IMR-90 (cell line): ENCODE results near the gene KRT33A.
"Not testable (repeated sequence)": the region's sequence is repeated elsewhere in the genome, so short reads cannot be mapped to it uniquely, and the experiment has no call there.

ENCODE experiments used
- CTCF ChIP-seq: conservative IDR thresholded peaks from 2 replicates; pipeline ENCODE4 v1.5.1; 2012; ENCODE audit warnings: mild to moderate bottlenecking, low read depth, low read length, improper control_type of control experiment
- ELK1 ChIP-seq: fragments of 150-350 bp; IDR thresholded peaks from 2 replicates; pipeline ENCODE4 v1.6.1; 2016; ENCODE audit warnings: low read depth, mild to moderate bottlenecking, low read length, moderate library complexity, borderline replicate concordance
- FOS ChIP-seq: fragments of 150-350 bp; IDR thresholded peaks from 2 replicates; pipeline ENCODE4 v1.6.1; 2016; ENCODE audit warnings: low read depth, low read length
- MXI1 ChIP-seq: IDR thresholded peaks from 2 replicates; pipeline ENCODE4 v1.6.1; 2012; ENCODE audit warnings: low read depth, mild to moderate bottlenecking, low read length, moderate library complexity, borderline replicate concordance
- POLR2A ChIP-seq: IDR thresholded peaks from 2 replicates; pipeline ENCODE4 v1.6.1; 2012; ENCODE audit warnings: mild to moderate bottlenecking, low read depth, low read length
- RCOR1 ChIP-seq: IDR thresholded peaks from 2 replicates; pipeline ENCODE4 v1.6.1; 2012; ENCODE audit warnings: mild to moderate bottlenecking, low read length, improper control_type of control experiment; ENCODE audit not compliant: insufficient replicate concordance

GRCh38 chr17:41381943-41382342, 31.3 kb upstream of the KRT33A start, which contains the start of gene KRT34:
- not testable (repeated sequence) for TF ChIP-seq CTCF, RCOR1, POLR2A, MXI1, ELK1, FOS
